A549 (cell line): Measurements from ENCODE around the gene NAALADL1. TPM values are rescaled to one million over a fixed set of nuclear protein-coding genes. Genes with fewer than 3 reads are reported as not detected.

Experiments
- ATAC-seq, 2 experiments: fragments of 200-7000 bp in 1 of 2; fragments of >200 bp in 1 of 2; cut with Nextera tagmentation in 1 of 2; cut with Tn5 transposase in 1 of 2; 3 replicates each; pipeline versions ENCODE4 v1.8.0 to v1.9.1; 2018 to 2020; ENCODE audit warnings: mild to moderate bottlenecking in 1 of 2, moderate library complexity in 1 of 2
- CTCF ChIA-PET: fragments of 300-600 bp; sonication (Branson Sonifier 250); formaldehyde crosslinking; extraction: SDS; loops from one replicate; lab custom pipeline; 2021; ENCODE audit warnings: antibody characterized with exemption, inconsistent platforms; lab: Yijun Ruan, JAX
- POLR2A ChIA-PET: fragments of 350-600 bp; formaldehyde crosslinking; extraction: SDS; loops from one replicate; lab custom pipeline; 2021; ENCODE audit warnings: antibody characterized with exemption, inconsistent platforms; lab: Yijun Ruan, JAX
- DNase-seq, 2 experiments: peaks; one replicate each; pipeline versions ENCODE4 v3.0.0 to v3.0.0-alpha.2; 2011 to 2016; ENCODE audit warnings: low read depth in 1 of 2, low spot score in 1 of 2
- FAIRE-seq: peaks from 2 replicates; lab custom pipeline; 2011; peaks lifted over from hg19 to GRCh38; lab: Jason Lieb, UNC
- H3K27ac ChIP-seq, 2 experiments: fragments of >200 bp; sonication (Bioruptor Twin); formaldehyde crosslinking; 3 replicates each; pipeline ENCODE4 v1.5.1; 2016 to 2017
- H3K4me1 ChIP-seq: fragments of >200 bp; sonication (Bioruptor Twin); formaldehyde crosslinking; 3 replicates; pipeline ENCODE4 v1.6.1; 2016
- H3K4me2 ChIP-seq: fragments of >200 bp; sonication (Bioruptor Twin); formaldehyde crosslinking; 3 replicates; pipeline ENCODE4 v1.6.1; 2016
- H3K4me3 ChIP-seq: fragments of >200 bp; sonication (Bioruptor Twin); formaldehyde crosslinking; 3 replicates; pipeline ENCODE4 v1.5.1; 2016
- H3K9me3 ChIP-seq: fragments of >200 bp; sonication (Bioruptor Twin); formaldehyde crosslinking; 3 replicates; pipeline ENCODE4 v1.6.1; 2016
- CBX8 ChIP-seq: fragments of 200-600 bp; sonication (generic); IDR thresholded peaks from 2 replicates; pipeline ENCODE4 v1.6.1; 2016
- CEBPB ChIP-seq, 2 experiments: fragments of >200 bp in 1 of 2; sonication (Bioruptor Twin) in 1 of 2; formaldehyde crosslinking in 1 of 2; IDR thresholded peaks; 2 replicates each; pipeline ENCODE4 v1.6.1; 2012 to 2016
- CHD2 ChIP-seq: fragments of 150-350 bp; IDR thresholded peaks from 2 replicates; pipeline ENCODE4 v1.6.1; 2014; ENCODE audit warnings: low read length; ENCODE audit not compliant: partially characterized antibody
- EP300 ChIP-seq, 2 experiments: fragments of >200 bp; sonication (Bioruptor Twin); formaldehyde crosslinking; IDR thresholded peaks; 2 replicates in 1 of 2; 3 replicates in 1 of 2; pipeline ENCODE4 v1.6.1; 2016 to 2017
- ESRRA ChIP-seq: fragments of 150-350 bp; IDR thresholded peaks from 2 replicates; pipeline ENCODE4 v1.6.1; 2014; ENCODE audit warnings: mild to moderate bottlenecking, low read length, borderline replicate concordance
- FOSB ChIP-seq: fragments of 250-450 bp; sonication (Bioruptor Pico); IDR thresholded peaks from 2 replicates; pipeline ENCODE4 v1.5.0; 2020; ENCODE audit warnings: mild to moderate bottlenecking, moderate library complexity
- FOSL2 ChIP-seq, 2 experiments: fragments of 450-650 bp in 1 of 2; fragments of >200 bp in 1 of 2; sonication (Bioruptor Twin) in 1 of 2; formaldehyde crosslinking; IDR thresholded peaks; 2 replicates each; pipeline versions ENCODE4 v1.5.0 to v1.6.1; 2016 to 2020; ENCODE audit warnings: mild to moderate bottlenecking in 1 of 2, moderate library complexity in 1 of 2
- HOXA7 ChIP-seq: fragments of 250-450 bp; sonication (Bioruptor Pico); IDR thresholded peaks from 2 replicates; pipeline ENCODE4 v1.5.0; 2020; ENCODE audit warnings: mild to moderate bottlenecking, moderate library complexity
- KDM5A ChIP-seq: fragments of 200-600 bp; sonication (generic); IDR thresholded peaks from 2 replicates; pipeline ENCODE4 v1.6.1; 2016; ENCODE audit warnings: antibody characterized with exemption, mild to moderate bottlenecking
- RAD21 ChIP-seq, 2 experiments: fragments of >200 bp in 1 of 2; sonication (Bioruptor Twin) in 1 of 2; formaldehyde crosslinking in 1 of 2; IDR thresholded peaks in 1 of 2; conservative IDR thresholded peaks in 1 of 2; 2 replicates in 1 of 2; 3 replicates in 1 of 2; pipeline ENCODE4 v1.6.1; 2012 to 2018; ENCODE audit warnings: inconsistent platforms in 1 of 2
- RCOR1 ChIP-seq: fragments of 150-350 bp; IDR thresholded peaks from 2 replicates; pipeline ENCODE4 v1.6.1; 2014; ENCODE audit warnings: antibody characterized with exemption, low read length, low read depth
- RFX5 ChIP-seq: fragments of 450-650 bp; IDR thresholded peaks from 2 replicates; pipeline ENCODE4 v1.7.1; 2014; ENCODE audit warnings: antibody characterized with exemption, mild to moderate bottlenecking, moderate library complexity
- ZNF302 ChIP-seq: fragments of 250-450 bp; sonication (Bioruptor Pico); IDR thresholded peaks from 2 replicates; pipeline ENCODE4 v1.9.0; 2021; ENCODE audit warnings: inconsistent platforms, mild to moderate bottlenecking, moderate library complexity
- ZSCAN20 ChIP-seq: fragments of 250-450 bp; sonication (Bioruptor Pico); IDR thresholded peaks from 2 replicates; pipeline ENCODE4 v1.8.0; 2022; ENCODE audit warnings: mild to moderate bottlenecking, moderate library complexity
- WGBS: methylation state at CpG from one replicate; pipeline ENCODE4 v1.1.6; 2017; ENCODE audit errors: missing lambda C conversion rate; 5-methylcytosine and 5-hydroxymethylcytosine counted together
- polyA plus RNA-seq, 4 experiments: library from polyadenylated mRNA; depleted of rRNA in 3 of 4; stranded (reverse); fragments of >200 nt; fragmentation: RNase III in 1 of 4; extraction: RNeasy Plus Mini Kit Qiagen cat#74134 plus additional on column Dnase treatment in 1 of 4; gene quantifications; 2 replicates in 3 of 4; 3 replicates in 1 of 4; pipeline ENCODE4 v1.2.3, GENCODE V29; 2011 to 2017
- TF ChIP-seq, protein P1 (sequence below): fragments of 200-600 bp; sonication (generic); IDR thresholded peaks from 2 replicates; pipeline ENCODE4 v1.6.1; 2016; ENCODE audit warnings: antibody characterized with exemption, mild to moderate bottlenecking, moderate library complexity
- TF ChIP-seq, protein P2 (sequence below): fragments of >200 bp; sonication (Bioruptor Twin); formaldehyde crosslinking; IDR thresholded peaks from 2 replicates; pipeline ENCODE4 v1.6.1; 2016
- TF ChIP-seq, protein P3 (sequence below): IDR thresholded peaks from 2 replicates; pipeline ENCODE4 v1.6.1; 2012; ENCODE audit warnings: low read depth, borderline replicate concordance
- TF ChIP-seq, protein P4 (sequence below): fragments of 150-350 bp; IDR thresholded peaks from 2 replicates; pipeline ENCODE4 v1.6.1; 2014; ENCODE audit warnings: low read depth, mild to moderate bottlenecking, low read length
- TF ChIP-seq, protein P5 (sequence below): fragments of 250-450 bp; sonication (Bioruptor Pico); IDR thresholded peaks from 2 replicates; pipeline ENCODE4 v1.5.0; 2020; ENCODE audit warnings: low read depth, mild to moderate bottlenecking, moderate library complexity
- TF ChIP-seq, protein P6 (sequence below): fragments of >200 bp; sonication (Bioruptor Twin); formaldehyde crosslinking; IDR thresholded peaks from 3 replicates; pipeline ENCODE4 v1.6.1; 2016
- TF ChIP-seq, protein P7 (sequence below): fragments of 450-650 bp; IDR thresholded peaks from 2 replicates; pipeline ENCODE4 v1.6.1; 2014; ENCODE audit warnings: antibody characterized with exemption

NAALADL1 gene
- polyA plus RNA-seq, 2 of the 4 experiments (the other 2 are of a cell fraction), result not detected

DNA sequence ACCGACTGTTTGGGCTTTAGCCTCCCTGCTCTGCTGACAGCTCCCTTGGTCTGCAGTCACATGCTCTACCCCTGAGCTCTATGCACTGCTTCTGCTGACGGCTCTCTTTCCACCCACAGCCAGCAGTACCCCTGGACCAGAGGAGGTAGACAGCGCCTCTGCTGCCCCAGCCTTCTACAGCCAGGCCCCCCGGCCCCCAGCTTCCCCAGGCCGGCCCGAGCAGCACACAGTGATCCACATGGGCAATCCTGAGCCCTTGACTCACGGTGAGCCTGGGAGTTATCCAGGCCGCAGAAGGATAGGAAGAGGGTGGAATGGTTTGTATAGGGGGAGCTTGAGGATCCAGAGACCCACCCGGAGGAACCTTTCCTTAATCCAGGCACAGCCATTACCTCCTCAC is 28.5 kb upstream of the NAALADL1 start:
- 97% methylated on average over 8 of the region's 9 CpGs for WGBS
- Histone ChIP-seq H3K4me3 (no peak overlapping the region), H3K27ac (no peak overlapping the region), H3K4me2 (no peak overlapping the region), H3K9me3 (no peaks in the 10 kb centered on the region), H3K4me1 (peaks cover 23% of the 10 kb centered on the region)
- POLR2A ChIA-PET, result no interaction called here
- FAIRE-seq (no peak), ATAC-seq (no peak), DNase-seq (no peak)
- TF ChIP-seq RAD21 (conservative IDR thresholded peaks at IDR 0.05 in 1 of 2, IDR thresholded peaks at IDR 0.05 in 1 of 2), result no peak
- no peak for TF ChIP-seq ZNF302 (CRISPR knock-in tag)
- TF ChIP-seq FOSB (CRISPR knock-in tag), result no peak
- TF ChIP-seq ESRRA, result no peak
- no peak for TF ChIP-seq CHD2
- TF ChIP-seq CEBPB (IDR thresholded peaks at IDR 0.05), result no peak
- TF ChIP-seq FOSL2 (IDR thresholded peaks at IDR 0.05), result no peak
- no peak for TF ChIP-seq FOSL2 (CRISPR knock-in tag; IDR thresholded peaks at IDR 0.05)
- TF ChIP-seq ZSCAN20 (CRISPR knock-in tag), result no peak
- TF ChIP-seq RCOR1, result no peak
- TF ChIP-seq, protein P1, sequence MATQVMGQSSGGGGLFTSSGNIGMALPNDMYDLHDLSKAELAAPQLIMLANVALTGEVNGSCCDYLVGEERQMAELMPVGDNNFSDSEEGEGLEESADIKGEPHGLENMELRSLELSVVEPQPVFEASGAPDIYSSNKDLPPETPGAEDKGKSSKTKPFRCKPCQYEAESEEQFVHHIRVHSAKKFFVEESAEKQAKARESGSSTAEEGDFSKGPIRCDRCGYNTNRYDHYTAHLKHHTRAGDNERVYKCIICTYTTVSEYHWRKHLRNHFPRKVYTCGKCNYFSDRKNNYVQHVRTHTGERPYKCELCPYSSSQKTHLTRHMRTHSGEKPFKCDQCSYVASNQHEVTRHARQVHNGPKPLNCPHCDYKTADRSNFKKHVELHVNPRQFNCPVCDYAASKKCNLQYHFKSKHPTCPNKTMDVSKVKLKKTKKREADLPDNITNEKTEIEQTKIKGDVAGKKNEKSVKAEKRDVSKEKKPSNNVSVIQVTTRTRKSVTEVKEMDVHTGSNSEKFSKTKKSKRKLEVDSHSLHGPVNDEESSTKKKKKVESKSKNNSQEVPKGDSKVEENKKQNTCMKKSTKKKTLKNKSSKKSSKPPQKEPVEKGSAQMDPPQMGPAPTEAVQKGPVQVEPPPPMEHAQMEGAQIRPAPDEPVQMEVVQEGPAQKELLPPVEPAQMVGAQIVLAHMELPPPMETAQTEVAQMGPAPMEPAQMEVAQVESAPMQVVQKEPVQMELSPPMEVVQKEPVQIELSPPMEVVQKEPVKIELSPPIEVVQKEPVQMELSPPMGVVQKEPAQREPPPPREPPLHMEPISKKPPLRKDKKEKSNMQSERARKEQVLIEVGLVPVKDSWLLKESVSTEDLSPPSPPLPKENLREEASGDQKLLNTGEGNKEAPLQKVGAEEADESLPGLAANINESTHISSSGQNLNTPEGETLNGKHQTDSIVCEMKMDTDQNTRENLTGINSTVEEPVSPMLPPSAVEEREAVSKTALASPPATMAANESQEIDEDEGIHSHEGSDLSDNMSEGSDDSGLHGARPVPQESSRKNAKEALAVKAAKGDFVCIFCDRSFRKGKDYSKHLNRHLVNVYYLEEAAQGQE, result no peak
- TF ChIP-seq, protein P2, sequence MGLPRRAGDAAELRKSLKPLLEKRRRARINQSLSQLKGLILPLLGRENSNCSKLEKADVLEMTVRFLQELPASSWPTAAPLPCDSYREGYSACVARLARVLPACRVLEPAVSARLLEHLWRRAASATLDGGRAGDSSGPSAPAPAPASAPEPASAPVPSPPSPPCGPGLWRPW, result no peak
- CTCF ChIA-PET, result interaction anchor here (1.0 to 4.7 kb wide), 5 partner anchors 8 to 74 kb away, joined by 3 to 30 read pairs (median 7); partner anchors contain the start of genes TM7SF2, VPS51 and ZNHIT2

DNA sequence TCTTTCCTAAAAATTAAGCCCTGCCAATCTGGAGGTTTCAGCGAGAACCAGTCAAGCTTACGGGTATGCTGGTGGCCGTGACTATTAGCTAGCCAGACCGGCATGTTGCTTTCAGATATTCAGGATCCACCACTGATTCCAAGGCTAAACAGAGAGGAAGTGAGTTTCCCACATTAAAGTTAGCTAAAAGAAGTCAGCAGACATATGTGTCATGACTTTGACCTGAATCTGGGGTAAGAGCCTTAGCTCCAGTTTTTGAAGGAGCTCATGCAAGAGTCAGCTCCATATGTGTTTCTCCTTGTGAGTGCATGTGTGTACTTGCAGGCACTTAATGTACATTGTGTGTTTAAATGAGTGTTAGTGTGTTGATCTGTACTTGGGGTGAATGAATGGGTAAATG is 27.1 kb upstream of the NAALADL1 start:
- no peak for ATAC-seq
- Histone ChIP-seq H3K9me3 (no peaks in the 10 kb centered on the region), H3K4me2 (peak overlapping the region; percentile 97), H3K4me3 (no peak overlapping the region), H3K4me1 (peaks cover 26% of the 10 kb centered on the region), H3K27ac (no peak overlapping the region)
- FAIRE-seq, result no peak
- no peak for DNase-seq
- ChIA-PET CTCF (interaction anchor here (0.7 to 2.4 kb wide), 7 partner anchors 8 to 72 kb away, joined by 3 to 9 read pairs (median 6); partner anchors contain the start of genes ARL2, VPS51 and ZNHIT2), POLR2A (no interaction called here)
- TF ChIP-seq HOXA7 (CRISPR knock-in tag) (no peak), EP300 (IDR thresholded peaks at IDR 0.05) (no peak)
- TF ChIP-seq, protein P3, sequence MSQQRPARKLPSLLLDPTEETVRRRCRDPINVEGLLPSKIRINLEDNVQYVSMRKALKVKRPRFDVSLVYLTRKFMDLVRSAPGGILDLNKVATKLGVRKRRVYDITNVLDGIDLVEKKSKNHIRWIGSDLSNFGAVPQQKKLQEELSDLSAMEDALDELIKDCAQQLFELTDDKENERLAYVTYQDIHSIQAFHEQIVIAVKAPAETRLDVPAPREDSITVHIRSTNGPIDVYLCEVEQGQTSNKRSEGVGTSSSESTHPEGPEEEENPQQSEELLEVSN, result no peak
- WGBS, result 93% methylated on average over 4 of the region's 4 CpGs

DNA sequence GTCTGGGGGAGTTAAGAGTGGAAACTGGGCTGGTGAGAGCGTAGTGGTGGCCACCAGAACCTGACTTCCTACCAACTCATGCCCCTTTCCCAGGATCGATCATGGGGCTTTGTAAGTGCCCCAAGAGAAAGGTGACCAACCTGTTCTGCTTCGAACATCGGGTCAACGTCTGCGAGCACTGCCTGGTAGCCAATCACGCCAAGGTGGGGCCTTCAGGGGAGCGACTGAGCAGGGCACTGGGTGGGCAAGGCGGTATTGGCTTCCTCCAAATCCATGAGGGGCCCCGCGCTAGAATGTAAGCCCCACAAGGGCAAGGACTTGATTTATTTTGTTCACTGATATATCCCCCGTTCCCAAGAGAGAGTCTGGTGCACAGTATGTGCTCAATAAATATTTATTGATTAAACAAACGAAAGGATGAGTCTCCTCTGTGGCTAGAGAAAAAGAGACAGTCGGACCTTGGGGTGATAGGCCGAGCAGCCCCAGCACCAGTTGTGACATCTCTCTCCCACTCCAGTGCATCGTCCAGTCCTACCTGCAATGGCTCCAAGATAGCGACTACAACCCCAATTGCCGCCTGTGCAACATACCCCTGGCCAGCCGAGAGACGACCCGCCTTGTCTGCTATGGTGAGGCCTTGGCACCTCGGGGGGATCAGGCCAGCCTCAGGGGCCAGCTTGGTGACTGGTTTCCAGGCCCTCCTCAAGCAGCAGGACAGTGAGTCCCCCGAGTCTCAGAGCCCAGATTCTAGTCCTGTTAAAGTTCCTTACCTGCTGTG is 26.4 kb upstream of the NAALADL1 start:
- H3K4me1 ChIP-seq, result peaks cover 26% of the 10 kb centered on the region
- H3K27ac ChIP-seq, result peak overlapping the region; percentile 85 to 90
- ATAC-seq (peak; percentile 35; a peak in 5 of 6 replicates), DNase-seq (no peak), FAIRE-seq (no peak)
- peak overlapping the region; percentile 97 for H3K4me2 ChIP-seq
- ChIA-PET POLR2A (no interaction called here), CTCF (interaction anchor here (0.7 to 2.4 kb wide), 6 partner anchors 10 to 72 kb away, joined by 3 to 9 read pairs (median 6); partner anchors contain the start of genes ARL2, VPS51 and ZNHIT2)
- 40% methylated on average over 19 of the region's 23 CpGs for WGBS
- no peaks in the 10 kb centered on the region for H3K9me3 ChIP-seq
- peak overlapping the region; percentile 82 for H3K4me3 ChIP-seq
- TF ChIP-seq, protein P4, sequence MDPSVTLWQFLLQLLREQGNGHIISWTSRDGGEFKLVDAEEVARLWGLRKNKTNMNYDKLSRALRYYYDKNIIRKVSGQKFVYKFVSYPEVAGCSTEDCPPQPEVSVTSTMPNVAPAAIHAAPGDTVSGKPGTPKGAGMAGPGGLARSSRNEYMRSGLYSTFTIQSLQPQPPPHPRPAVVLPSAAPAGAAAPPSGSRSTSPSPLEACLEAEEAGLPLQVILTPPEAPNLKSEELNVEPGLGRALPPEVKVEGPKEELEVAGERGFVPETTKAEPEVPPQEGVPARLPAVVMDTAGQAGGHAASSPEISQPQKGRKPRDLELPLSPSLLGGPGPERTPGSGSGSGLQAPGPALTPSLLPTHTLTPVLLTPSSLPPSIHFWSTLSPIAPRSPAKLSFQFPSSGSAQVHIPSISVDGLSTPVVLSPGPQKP, result no peak
- TF ChIP-seq, protein P5, sequence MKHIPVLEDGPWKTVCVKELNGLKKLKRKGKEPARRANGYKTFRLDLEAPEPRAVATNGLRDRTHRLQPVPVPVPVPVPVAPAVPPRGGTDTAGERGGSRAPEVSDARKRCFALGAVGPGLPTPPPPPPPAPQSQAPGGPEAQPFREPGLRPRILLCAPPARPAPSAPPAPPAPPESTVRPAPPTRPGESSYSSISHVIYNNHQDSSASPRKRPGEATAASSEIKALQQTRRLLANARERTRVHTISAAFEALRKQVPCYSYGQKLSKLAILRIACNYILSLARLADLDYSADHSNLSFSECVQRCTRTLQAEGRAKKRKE (CRISPR knock-in tag), result no peak
- TF ChIP-seq, protein P6, sequence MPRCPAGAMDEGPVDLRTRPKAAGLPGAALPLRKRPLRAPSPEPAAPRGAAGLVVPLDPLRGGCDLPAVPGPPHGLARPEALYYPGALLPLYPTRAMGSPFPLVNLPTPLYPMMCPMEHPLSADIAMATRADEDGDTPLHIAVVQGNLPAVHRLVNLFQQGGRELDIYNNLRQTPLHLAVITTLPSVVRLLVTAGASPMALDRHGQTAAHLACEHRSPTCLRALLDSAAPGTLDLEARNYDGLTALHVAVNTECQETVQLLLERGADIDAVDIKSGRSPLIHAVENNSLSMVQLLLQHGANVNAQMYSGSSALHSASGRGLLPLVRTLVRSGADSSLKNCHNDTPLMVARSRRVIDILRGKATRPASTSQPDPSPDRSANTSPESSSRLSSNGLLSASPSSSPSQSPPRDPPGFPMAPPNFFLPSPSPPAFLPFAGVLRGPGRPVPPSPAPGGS, result no peak
- TF ChIP-seq FOSB (CRISPR knock-in tag), result no peak
- no peak for TF ChIP-seq CBX8
- TF ChIP-seq, protein P3, result no peak
- TF ChIP-seq RFX5, result no peak
- no peak for TF ChIP-seq KDM5A
- TF ChIP-seq, protein P7, sequence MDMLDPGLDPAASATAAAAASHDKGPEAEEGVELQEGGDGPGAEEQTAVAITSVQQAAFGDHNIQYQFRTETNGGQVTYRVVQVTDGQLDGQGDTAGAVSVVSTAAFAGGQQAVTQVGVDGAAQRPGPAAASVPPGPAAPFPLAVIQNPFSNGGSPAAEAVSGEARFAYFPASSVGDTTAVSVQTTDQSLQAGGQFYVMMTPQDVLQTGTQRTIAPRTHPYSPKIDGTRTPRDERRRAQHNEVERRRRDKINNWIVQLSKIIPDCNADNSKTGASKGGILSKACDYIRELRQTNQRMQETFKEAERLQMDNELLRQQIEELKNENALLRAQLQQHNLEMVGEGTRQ, result no peak
